HCT116 (cell line): Measurements from ENCODE around the gene HBE1. TPM values are rescaled to one million over a fixed set of nuclear protein-coding genes. Genes with fewer than 3 reads are reported as not detected.

Experiments
- ATAC-seq: fragments of 200-7000 bp; cut with Tn5 transposase; 2 replicates; pipeline ENCODE4 v1.9.1; 2020; ENCODE audit warnings: mild to moderate bottlenecking, moderate library complexity
- BruUV-seq: library from RNA; stranded (reverse); fragments of 400-500 nt; replicated peaks from 2 replicates; lab custom pipeline; 2021; lab: Mats Ljungman, UMichigan
- CTCF ChIA-PET: fragments of 300-600 bp; sonication (Branson Sonifier 250); formaldehyde crosslinking; loops from one replicate; lab custom pipeline; 2021; ENCODE audit warnings: antibody characterized with exemption; lab: Charles Lee
- POLR2A ChIA-PET: fragments of 300-600, 350-600 bp; sonication (Branson Sonifier 250); formaldehyde crosslinking; loops from one replicate; lab custom pipeline; 2021; ENCODE audit warnings: antibody characterized with exemption; lab: Charles Lee
- RAD21 ChIA-PET, 2 experiments: fragments of 300-600 bp; sonication (Branson Sonifier 250); formaldehyde crosslinking; loops; one replicate each; lab custom pipeline; 2023; ENCODE audit warnings: low total read pairs in 2 of 2; ENCODE audit not compliant: uncharacterized antibody in 2 of 2, unreplicated experiment in 2 of 2, low non-redundant PET in 1 of 2; lab: Charles Lee
- DNase-seq: peaks from one replicate; pipeline ENCODE4 v3.0.0-alpha.2; 2010; ENCODE audit warnings: low read depth, low spot score
- H2AFZ ChIP-seq: fragments of 200-600 bp; shearing (Covaris generic), sonication (generic); 2 replicates; pipeline ENCODE4 v1.6.1; 2017; ENCODE audit warnings: low read depth, mixed run types, mixed read lengths, antibody characterized with exemption, low read length; ENCODE audit not compliant: poor library complexity, severe bottlenecking
- H3K27ac ChIP-seq: 2 replicates; pipeline ENCODE4 v1.5.1; 2012; ENCODE audit warnings: low read depth, low read length
- H3K27me3 ChIP-seq: fragments of 200-600 bp; sonication (generic); 2 replicates; pipeline ENCODE4 v1.6.1; 2016; ENCODE audit warnings: mixed run types, low read length, mixed read lengths; ENCODE audit not compliant: insufficient read depth
- H3K36me3 ChIP-seq, 2 experiments: fragments of 200-500 bp in 1 of 2; fragments of 200-600 bp in 1 of 2; sonication (Bioruptor generic) in 1 of 2; sonication (generic) in 1 of 2; 2 replicates each; pipeline versions ENCODE4 v1.5.1 to v1.6.1; 2014 to 2016; ENCODE audit warnings: low read length in 2 of 2, inconsistent platforms in 1 of 2, mixed read lengths in 1 of 2, mixed run types in 1 of 2; ENCODE audit not compliant: insufficient read depth in 2 of 2, control insufficient read depth in 1 of 2
- H3K4me1 ChIP-seq, 2 experiments: fragments of 200-600 bp in 1 of 2; sonication (generic) in 1 of 2; 2 replicates each; pipeline versions ENCODE4 v1.5.1 to v1.6.1; 2012 to 2017; ENCODE audit warnings: low read length in 2 of 2, inconsistent platforms in 1 of 2, mild to moderate bottlenecking in 1 of 2, mixed read lengths in 1 of 2, mixed run types in 1 of 2, moderate library complexity in 1 of 2; ENCODE audit not compliant: insufficient read depth in 2 of 2, control insufficient read depth in 1 of 2
- H3K4me2 ChIP-seq: fragments of 200-600 bp; sonication (generic); 2 replicates; pipeline ENCODE4 v1.6.1; 2017; ENCODE audit warnings: mixed run types, low read length, mixed read lengths
- H3K4me3 ChIP-seq, 2 experiments: fragments of 200-600 bp in 1 of 2; sonication (generic) in 1 of 2; replicated peaks in 1 of 2; 2 replicates each; pipeline ENCODE4 v1.5.1; 2011 to 2016; ENCODE audit warnings: low read length in 2 of 2, control low read depth in 1 of 2, low read depth in 1 of 2, mild to moderate bottlenecking in 1 of 2, mixed read lengths in 1 of 2, mixed run types in 1 of 2
- H3K79me2 ChIP-seq: fragments of 200-600 bp; sonication (generic); 2 replicates; pipeline ENCODE4 v1.6.1; 2017; ENCODE audit warnings: mild to moderate bottlenecking, mixed run types, low read length, moderate library complexity, mixed read lengths; ENCODE audit not compliant: insufficient read depth
- H3K9ac ChIP-seq: fragments of 200-600 bp; sonication (generic); 2 replicates; pipeline ENCODE4 v1.6.1; 2016; ENCODE audit warnings: low read length, mixed read lengths
- H3K9me2 ChIP-seq: fragments of 200-600 bp; sonication (generic), shearing (Covaris generic); 2 replicates; pipeline ENCODE4 v1.6.1; 2017; ENCODE audit warnings: mixed run types, mild to moderate bottlenecking, moderate library complexity; ENCODE audit not compliant: insufficient read depth
- H3K9me3 ChIP-seq, 2 experiments: fragments of 200-500 bp in 1 of 2; fragments of 200-600 bp in 1 of 2; sonication (Bioruptor generic) in 1 of 2; sonication (generic) in 1 of 2; 2 replicates each; pipeline ENCODE4 v1.6.1; 2014 to 2017; ENCODE audit warnings: low read length in 2 of 2, mixed read lengths in 2 of 2, inconsistent platforms in 1 of 2, low read depth in 1 of 2, mild to moderate bottlenecking in 1 of 2, mixed run types in 1 of 2, moderate library complexity in 1 of 2; ENCODE audit not compliant: control insufficient read depth in 1 of 2, insufficient read depth in 1 of 2
- H4K20me1 ChIP-seq: fragments of 200-600 bp; sonication (generic), shearing (Covaris generic); 2 replicates; pipeline ENCODE4 v1.6.1; 2017; ENCODE audit warnings: mixed run types, mild to moderate bottlenecking, moderate library complexity; ENCODE audit not compliant: insufficient read depth
- CBX3 ChIP-seq: IDR thresholded peaks from 2 replicates; pipeline ENCODE4 v1.6.1; 2012; ENCODE audit warnings: low read depth
- EGR1 ChIP-seq: IDR thresholded peaks from 2 replicates; pipeline ENCODE4 v1.6.1; 2012; ENCODE audit warnings: low read depth
- EZH2phosphoT487 ChIP-seq: fragments of 200-600 bp; IDR thresholded peaks from 2 replicates; pipeline ENCODE4 v1.6.1; 2018; ENCODE audit warnings: antibody characterized with exemption, borderline replicate concordance
- JUND ChIP-seq: IDR thresholded peaks from 2 replicates; pipeline ENCODE4 v1.6.1; 2012
- MAX ChIP-seq: IDR thresholded peaks from 2 replicates; pipeline ENCODE4 v1.6.1; 2012
- SP1 ChIP-seq: IDR thresholded peaks from 2 replicates; pipeline ENCODE4 v1.6.1; 2012; ENCODE audit warnings: low read depth
- YY1 ChIP-seq: IDR thresholded peaks from 2 replicates; pipeline ENCODE4 v1.6.1; 2011; ENCODE audit warnings: low read length, low read depth, moderate library complexity, mild to moderate bottlenecking; ENCODE audit not compliant: insufficient replicate concordance; ENCODE audit errors: extremely low read depth
- ZBTB33 ChIP-seq: IDR thresholded peaks from 2 replicates; pipeline ENCODE4 v1.6.1; 2011; ENCODE audit warnings: mild to moderate bottlenecking, low read length, moderate library complexity; ENCODE audit not compliant: insufficient replicate concordance; ENCODE audit errors: extremely low read depth
- ZNF274 ChIP-seq: fragments of 200-500 bp; sonication (Bioruptor generic); IDR thresholded peaks from 2 replicates; pipeline ENCODE4 v1.6.1; 2014; ENCODE audit warnings: mild to moderate bottlenecking, low read depth, low read length, inconsistent platforms
- intact Hi-C: fragments of 100-400 bp; cut with micrococcal nuclease; formaldehyde crosslinking; loops from 2 replicates; pipeline ENCODE4 v1.10.0; 2022
- total RNA-seq: library from RNA; stranded (reverse); gene quantifications from one replicate; pipeline ENCODE4 v1.2.1, GENCODE V29; 2021; ENCODE audit not compliant: unreplicated experiment

HBE1 gene
- total RNA-seq, 1 experiment from 2014 or later, result 212 TPM

- H3K4me1 ChIP-seq, result no peaks in the 10 kb centered on the region
- H3K27ac ChIP-seq, result no peak overlapping the region
- H2AFZ ChIP-seq, result no peak overlapping the region
- H3K4me2 ChIP-seq, result no peak overlapping the region
- H3K9me3 ChIP-seq, result no peaks in the 10 kb centered on the region
- no peaks in the 10 kb centered on the region for H3K9me2 ChIP-seq
- peaks cover 4% of the 10 kb centered on the region; the same call in 1 of the 2 replicates for H3K79me2 ChIP-seq
- H3K36me3 ChIP-seq, result peaks cover 0 to 4% of the 10 kb centered on the region in 2 experiments; a peak in 2 of 4 replicates
- no peak overlapping the region for H3K9ac ChIP-seq
- H4K20me1 ChIP-seq, result 0 out of 2 replicates have a peak, but pooled peaks cover 10% of the 10 kb centered on the region
- RAD21 ChIA-PET, result no interaction called here
- no peaks in the 10 kb centered on the region for H3K27me3 ChIP-seq
- POLR2A ChIA-PET, result no interaction called here
- TF ChIP-seq JUND, result no peak
- TF ChIP-seq ZNF274, result no peak
- no peak for TF ChIP-seq ZBTB33
- TF ChIP-seq EZH2phosphoT487, result no peak
- TF ChIP-seq EGR1, result no peak
- TF ChIP-seq MAX, result no peak
- TF ChIP-seq SP1, result no peak
- TF ChIP-seq YY1, result no peak
- no peak for TF ChIP-seq CBX3
- H3K4me3 ChIP-seq, result no peak overlapping the region
- no TSS peak for BruUV-seq
- no peak for ATAC-seq
- CTCF ChIA-PET, result no interaction called here
- no peak for DNase-seq
- intact Hi-C loops, result no loop called here
Observed at GRCh38 chr11:5310423-5310822, 40.7 kb upstream of the HBE1 start.
